Thymus (tissue), 11 donors: ENCODE measurements around the gene PRELID3B. TPM values are rescaled to one million over a fixed set of nuclear protein-coding genes. Genes with fewer than 3 reads are reported as not detected.

Experiments used
- DNase-seq, 9 donors: peaks; one replicate each; pipeline ENCODE4 v3.0.0-alpha.2; 2013; ENCODE audit warnings: low spot score in 9 of 9, low read depth in 6 of 9, missing footprints in 1 of 9
- H3K27ac ChIP-seq, 2 donors: one replicate each; pipeline ENCODE4 v1.5.1; 2013; ENCODE audit warnings: control low read depth in 1 of 2, low read depth in 1 of 2, low read length in 1 of 2, mild to moderate bottlenecking in 1 of 2, moderate library complexity in 1 of 2
- H3K27me3 ChIP-seq, 2 donors: one replicate each; pipeline ENCODE4 v1.5.1; 2013; ENCODE audit warnings: low read length in 1 of 2; ENCODE audit not compliant: control insufficient read depth in 2 of 2, insufficient read depth in 1 of 2
- H3K36me3 ChIP-seq, 2 donors: one replicate each; pipeline ENCODE4 v1.5.1; 2013; ENCODE audit warnings: low read length in 1 of 2, mild to moderate bottlenecking in 1 of 2, moderate library complexity in 1 of 2; ENCODE audit not compliant: control insufficient read depth in 2 of 2, insufficient read depth in 2 of 2
- H3K4me1 ChIP-seq, 2 donors: one replicate each; pipeline ENCODE4 v1.5.1; 2013; ENCODE audit warnings: low read length in 2 of 2; ENCODE audit not compliant: control insufficient read depth in 2 of 2, insufficient read depth in 2 of 2
- H3K4me3 ChIP-seq, 2 donors: one replicate each; pipeline ENCODE4 v1.5.1; 2013; ENCODE audit warnings: low read length in 2 of 2, control low read depth in 1 of 2, mild to moderate bottlenecking in 1 of 2
- H3K9me3 ChIP-seq, 2 donors: one replicate each; pipeline ENCODE4 v1.5.1; 2013; ENCODE audit warnings: low read length in 1 of 2, mild to moderate bottlenecking in 1 of 2; ENCODE audit not compliant: control insufficient read depth in 2 of 2, insufficient read depth in 1 of 2
- WGBS: extraction: QIAGEN DNeasy Blood & Tissue Kit; methylation state at CpG from one replicate; pipeline ENCODE4 v1.1.7; 2013; 5-methylcytosine and 5-hydroxymethylcytosine counted together
- polyA plus RNA-seq: library from polyadenylated mRNA; stranded (reverse); fragments of 200-250 nt; gene quantifications from one replicate; pipeline ENCODE4 v1.2.3, GENCODE V29; 2013
- total RNA-seq: library from RNA; stranded (reverse); fragments of 120-200 nt; gene quantifications from one replicate; pipeline ENCODE4 v1.2.4, GENCODE V29; 2013
- donor health status: healthy.

The PRELID3B gene
- total and polyA plus RNA-seq, 2 donors, result 33.4 to 61.9 TPM

- Histone ChIP-seq H3K36me3 (no peaks in the 10 kb centered on the region), H3K4me3 (no peak overlapping the region), H3K4me1 (no peaks in the 10 kb centered on the region), H3K27ac (no peak overlapping the region), H3K27me3 (peaks cover 2 to 16% of the 10 kb centered on the region in 2 donors), H3K9me3 (no peaks in the 10 kb centered on the region)
- WGBS, result 87% methylated on average over 22 of the region's 22 CpGs
- no peak for DNase-seq
Measured at GRCh38 chr20:59063358-59064213, 21.0 kb upstream of the PRELID3B start.

GRCh38 chr20:59062081-59062480, 19.5 kb upstream of the PRELID3B start:
- Histone ChIP-seq H3K27me3 (peaks cover 0 to 15% of the 10 kb centered on the region in 2 donors), H3K9me3 (no peaks in the 10 kb centered on the region), H3K4me3 (no peak overlapping the region), H3K36me3 (no peaks in the 10 kb centered on the region), H3K4me1 (no peaks in the 10 kb centered on the region), H3K27ac (no peak overlapping the region)
- WGBS, result 88% methylated on average over 4 of the region's 4 CpGs
- DNase-seq, result no peak

GRCh38 chr20:59055302-59055701, 12.7 kb upstream of the PRELID3B start:
- Histone ChIP-seq H3K9me3 (no peaks in the 10 kb centered on the region), H3K36me3 (no peaks in the 10 kb centered on the region), H3K4me1 (no peaks in the 10 kb centered on the region), H3K4me3 (no peak overlapping the region), H3K27ac (no peak overlapping the region), H3K27me3 (peaks cover 2 to 11% of the 10 kb centered on the region in 2 donors)
- DNase-seq, result no peak
- 76% methylated on average over 7 of the region's 7 CpGs for WGBS

- Histone ChIP-seq H3K4me1 (no peaks in the 10 kb centered on the region), H3K27ac (no peak overlapping the region), H3K4me3 (no peak overlapping the region), H3K27me3 (peaks cover 2 to 13% of the 10 kb centered on the region in 2 donors), H3K9me3 (no peaks in the 10 kb centered on the region), H3K36me3 (no peaks in the 10 kb centered on the region)
- DNase-seq, result no peak
- WGBS, result 94% methylated on average over 6 of the region's 6 CpGs
Measured at GRCh38 chr20:59051666-59052185, 9.1 kb upstream of the PRELID3B start.

GRCh38 chr20:59050437-59050836, 7.9 kb upstream of the PRELID3B start:
- H3K27ac ChIP-seq, result no peak overlapping the region
- H3K4me3 ChIP-seq, result no peak overlapping the region
- no peaks in the 10 kb centered on the region for H3K9me3 ChIP-seq
- H3K36me3 ChIP-seq, result no peaks in the 10 kb centered on the region
- 92% methylated on average over 1 of the region's 1 CpG for WGBS
- H3K4me1 ChIP-seq, result no peaks in the 10 kb centered on the region
- no peak for DNase-seq
- H3K27me3 ChIP-seq, result peaks cover 2 to 13% of the 10 kb centered on the region in 2 donors

GRCh38 chr20:59048681-59049030, 6.1 kb upstream of the PRELID3B start:
- Histone ChIP-seq H3K27ac (no peak overlapping the region), H3K9me3 (no peaks in the 10 kb centered on the region), H3K4me3 (no peak overlapping the region), H3K4me1 (no peaks in the 10 kb centered on the region), H3K36me3 (no peaks in the 10 kb centered on the region), H3K27me3 (peaks cover 2 to 13% of the 10 kb centered on the region in 2 donors)
- 96% methylated on average over 2 of the region's 2 CpGs for WGBS
- DNase-seq, result no peak

- DNase-seq, result no peak
- Histone ChIP-seq H3K27me3 (peaks cover under 1 to 13% of the 10 kb centered on the region in 2 donors), H3K27ac (no peak overlapping the region), H3K4me3 (no peak overlapping the region), H3K4me1 (peaks cover 2 to 4% of the 10 kb centered on the region in 2 donors), H3K9me3 (no peaks in the 10 kb centered on the region), H3K36me3 (no peaks in the 10 kb centered on the region)
- 90% methylated on average over 5 of the region's 5 CpGs for WGBS
Measured at GRCh38 chr20:59047938-59048680, 5.5 kb upstream of the PRELID3B start.

GRCh38 chr20:59046862-59047261, 4.3 kb upstream of the PRELID3B start:
- H3K4me1 ChIP-seq, result peaks cover 7 to 8% of the 10 kb centered on the region in 2 donors
- DNase-seq, result no peak
- 97% methylated on average over 3 of the region's 3 CpGs for WGBS
- H3K27ac ChIP-seq, result no peak overlapping the region
- peaks cover 0 to 11% of the 10 kb centered on the region in 2 donors for H3K27me3 ChIP-seq
- no peak overlapping the region for H3K4me3 ChIP-seq
- H3K9me3 ChIP-seq, result no peaks in the 10 kb centered on the region
- no peaks in the 10 kb centered on the region for H3K36me3 ChIP-seq

- Histone ChIP-seq H3K36me3 (peaks cover 0 to 10% of the 10 kb centered on the region in 2 donors), H3K27me3 (peaks cover 0 to 4% of the 10 kb centered on the region in 2 donors), H3K27ac (no peak overlapping the region), H3K4me1 (peaks cover 25% of the 10 kb centered on the region in 2 donors), H3K4me3 (no peak overlapping the region), H3K9me3 (no peaks in the 10 kb centered on the region)
- WGBS, result 97% methylated on average over 3 of the region's 3 CpGs
- no peak for DNase-seq
Measured at GRCh38 chr20:59044796-59045195, 2.2 kb upstream of the PRELID3B start.
